ENCODE measurements around the gene SULT4A1.

GRCh38 chr22:43829904-43830851 lies 32.1 kb downstream of the SULT4A1 start:
- TF ChIP-seq, protein P1, sequence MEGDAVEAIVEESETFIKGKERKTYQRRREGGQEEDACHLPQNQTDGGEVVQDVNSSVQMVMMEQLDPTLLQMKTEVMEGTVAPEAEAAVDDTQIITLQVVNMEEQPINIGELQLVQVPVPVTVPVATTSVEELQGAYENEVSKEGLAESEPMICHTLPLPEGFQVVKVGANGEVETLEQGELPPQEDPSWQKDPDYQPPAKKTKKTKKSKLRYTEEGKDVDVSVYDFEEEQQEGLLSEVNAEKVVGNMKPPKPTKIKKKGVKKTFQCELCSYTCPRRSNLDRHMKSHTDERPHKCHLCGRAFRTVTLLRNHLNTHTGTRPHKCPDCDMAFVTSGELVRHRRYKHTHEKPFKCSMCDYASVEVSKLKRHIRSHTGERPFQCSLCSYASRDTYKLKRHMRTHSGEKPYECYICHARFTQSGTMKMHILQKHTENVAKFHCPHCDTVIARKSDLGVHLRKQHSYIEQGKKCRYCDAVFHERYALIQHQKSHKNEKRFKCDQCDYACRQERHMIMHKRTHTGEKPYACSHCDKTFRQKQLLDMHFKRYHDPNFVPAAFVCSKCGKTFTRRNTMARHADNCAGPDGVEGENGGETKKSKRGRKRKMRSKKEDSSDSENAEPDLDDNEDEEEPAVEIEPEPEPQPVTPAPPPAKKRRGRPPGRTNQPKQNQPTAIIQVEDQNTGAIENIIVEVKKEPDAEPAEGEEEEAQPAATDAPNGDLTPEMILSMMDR (IDR thresholded peaks at IDR 0.05; ENCODE audit: insufficient read depth, low read depth, low read length): no peak
- TF ChIP-seq EZH2 (IDR thresholded peaks at IDR 0.05; ENCODE audit: insufficient read depth, low read length): no peak
